GM21360 (cell line): ENCODE results near the gene PRSS53.

Source experiments
- ATAC-seq: cut with Tn5 transposase; IDR thresholded peaks from one replicate; pipeline ENCODE4 v1.9.1; 2021; ENCODE audit warnings: mild to moderate bottlenecking, moderate library complexity; ENCODE audit not compliant: unreplicated experiment

The PRSS53 gene

GRCh38 chr16:31099860-31100638 is 11.3 kb upstream of the PRSS53 start:
- ATAC-seq, result no peak

- peak; percentile 69 for ATAC-seq
Observed at GRCh38 chr16:31094424-31095120, 5.8 kb upstream of the PRSS53 start, which contains the start of gene VKORC1. VKORC1 (minus strand) TSS chr16:31094797; CDS start chr16:31094729, 68 bp downstream.

GRCh38 chr16:31094088-31094423 is 5.3 kb upstream of the PRSS53 start:
- ATAC-seq, result no peak

GRCh38 chr16:31093132-31093703 is 4.5 kb upstream of the PRSS53 start:
- no peak for ATAC-seq

GRCh38 chr16:31092330-31092729 is 3.6 kb upstream of the PRSS53 start:
- no peak for ATAC-seq

GRCh38 chr16:31090540-31090939 is 1.8 kb upstream of the PRSS53 start:
- no peak for ATAC-seq

GRCh38 chr16:31089199-31089598 is 456 bp upstream of the PRSS53 start:
- no peak for ATAC-seq

GRCh38 chr16:31087971-31088370 is 772 bp downstream of the PRSS53 start:
- no peak for ATAC-seq

GRCh38 chr16:31087481-31087880 is 1.3 kb downstream of the PRSS53 start:
- no peak for ATAC-seq

- ATAC-seq, result no peak
Observed at GRCh38 chr16:31086629-31086906, 2.2 kb downstream of the PRSS53 start.

GRCh38 chr16:31085873-31086628 is 2.7 kb downstream of the PRSS53 start:
- ATAC-seq, result no peak

GRCh38 chr16:31085411-31085810 is 3.3 kb downstream of the PRSS53 start:
- no peak for ATAC-seq

GRCh38 chr16:31084584-31085302 is 4.0 kb downstream of the PRSS53 start:
- no peak for ATAC-seq

- ATAC-seq, result no peak
Observed at GRCh38 chr16:31083981-31084380, 4.8 kb downstream of the PRSS53 start.

GRCh38 chr16:31083556-31083955 is 5.2 kb downstream of the PRSS53 start:
- no peak for ATAC-seq

- no peak for ATAC-seq
Observed at GRCh38 chr16:31083081-31083480, 5.7 kb downstream of the PRSS53 start.

- no peak for ATAC-seq
Observed at GRCh38 chr16:31082368-31083045, 6.2 kb downstream of the PRSS53 start.

GRCh38 chr16:31081428-31082351 is 7.1 kb downstream of the PRSS53 start:
- ATAC-seq, result no peak

GRCh38 chr16:31080756-31081419 is 7.9 kb downstream of the PRSS53 start:
- ATAC-seq, result no peak
